Right lobe of liver (tissue), 6 donors: ENCODE data around the gene LIPA. TPM values are rescaled to one million over a fixed set of nuclear protein-coding genes. Genes with fewer than 3 reads are reported as not detected.

Experiments
- ATAC-seq, 4 donors: fragments of 200-7000 bp; cut with Tn5 transposase; one replicate each; pipeline ENCODE4 v1.9.1; 2020; ENCODE audit warnings: mild to moderate bottlenecking in 4 of 4, moderate library complexity in 4 of 4
- DNase-seq, 3 donors: peaks; one replicate each; pipeline ENCODE4 v3.0.0-alpha.2; 2020
- H3K27ac ChIP-seq, 3 donors: fragments of 200-600 bp; one replicate each; pipeline ENCODE4 v1.8.0; 2022
- H3K27me3 ChIP-seq, 2 donors: fragments of 200-600 bp; one replicate each; pipeline ENCODE4 v1.8.0; 2022
- H3K36me3 ChIP-seq, 4 donors: fragments of 200-600 bp; sonication (generic) in 1 of 4; one replicate each; pipeline versions ENCODE4 v1.5.1 to v1.8.0; 2017 to 2022; ENCODE audit warnings: control low read depth in 1 of 4
- H3K4me1 ChIP-seq, 4 donors: fragments of 200-600 bp; sonication (generic) in 1 of 4; one replicate each; pipeline versions ENCODE4 v1.5.1 to v1.8.0; 2017 to 2022; ENCODE audit warnings: control low read depth in 1 of 4
- H3K4me3 ChIP-seq, 3 donors: fragments of 200-600 bp; one replicate each; pipeline ENCODE4 v1.8.0; 2022
- H3K9me3 ChIP-seq, 4 donors: fragments of 200-600 bp; sonication (generic) in 1 of 4; one replicate each; pipeline versions ENCODE4 v1.5.1 to v1.8.0; 2017 to 2022; ENCODE audit warnings: control low read depth in 1 of 4
- POLR2A ChIP-seq: fragments of 450-650 bp; IDR thresholded peaks from one replicate; pipeline ENCODE4 v1.6.1; 2017; ENCODE audit warnings: antibody characterized with exemption, mild to moderate bottlenecking
- WGBS: methylation state at CpG from one replicate; pipeline ENCODE4 v1.1.6; 2018; ENCODE audit warnings: low coverage, low lambda C conversion rate; ENCODE audit not compliant: insufficient coverage; ENCODE audit errors: missing lambda C conversion rate; 5-methylcytosine and 5-hydroxymethylcytosine counted together
- intact Hi-C, 2 donors: fragments of 100-400 bp; cut with DNase I; formaldehyde crosslinking; loops; one replicate each; pipeline versions ENCODE4 v1.11.2 to v1.14.1; 2022
- total RNA-seq, 6 experiments: library from RNA; depleted of rRNA in 2 of 6; stranded (reverse); fragments of >200 nt in 2 of 6; fragmentation: NEBNext Ultra II Directional in 3 of 6; extraction: Animal tissue kit (Norgen Biotek cat#: 25700) in 3 of 6; gene quantifications; one replicate each; pipeline versions ENCODE4 v1.1.0 to v1.2.4, GENCODE V29; 2016 to 2023
- TF ChIP-seq, protein P1 (sequence below), 4 donors: fragments of 200-600 bp in 3 of 4; fragments of 450-650 bp in 1 of 4; IDR thresholded peaks; one replicate each; pipeline versions ENCODE4 v1.5.1 to v1.8.0; 2016 to 2022; ENCODE audit warnings: antibody characterized with exemption in 4 of 4, mild to moderate bottlenecking in 2 of 4
- donor health status: DM: no; HTN: yes; CAD: no.
- donor health status: DM: no; HTN: no; CAD: no.
- donor health status: DM: no; HTN: no; CAD: no.
- donor health status: DM: no; HTN: yes; CAD: no.
- donor health status: DM: no; HTN: yes; CAD: no.

Gene LIPA
- total RNA-seq, 6 experiments from 2014 or later: 52.4 to 179 (median 58.4) TPM

DNA sequence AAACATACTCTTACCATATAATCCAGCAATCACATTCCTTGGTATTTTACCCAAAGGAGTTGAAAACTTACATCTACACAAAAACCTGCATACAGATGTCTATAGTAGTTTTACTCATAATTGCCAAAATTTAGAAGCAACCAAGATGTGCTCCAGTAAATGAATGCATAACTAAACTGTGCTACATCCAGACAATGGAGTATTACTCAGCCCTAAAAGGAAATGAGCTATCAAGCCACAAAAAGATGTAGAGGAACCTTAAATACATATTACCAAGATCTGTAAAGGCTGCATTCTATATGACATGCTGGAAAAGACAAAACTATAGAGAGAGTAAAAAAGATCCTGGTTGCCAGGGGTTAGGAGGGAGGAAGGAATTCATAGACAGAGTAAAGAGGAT lies 22.6 kb downstream of the LIPA start:
- Histone ChIP-seq H3K9me3 (no peaks in the 10 kb centered on the region), H3K36me3 (peaks cover 0 to 11% (median 3%) of the 10 kb centered on the region in 4 donors), H3K27me3 (no peaks in the 10 kb centered on the region), H3K4me1 (no peaks in the 10 kb centered on the region), H3K27ac (no peak overlapping the region), H3K4me3 (no peak overlapping the region)
- TF ChIP-seq POLR2A: no peak
- TF ChIP-seq, protein P1, sequence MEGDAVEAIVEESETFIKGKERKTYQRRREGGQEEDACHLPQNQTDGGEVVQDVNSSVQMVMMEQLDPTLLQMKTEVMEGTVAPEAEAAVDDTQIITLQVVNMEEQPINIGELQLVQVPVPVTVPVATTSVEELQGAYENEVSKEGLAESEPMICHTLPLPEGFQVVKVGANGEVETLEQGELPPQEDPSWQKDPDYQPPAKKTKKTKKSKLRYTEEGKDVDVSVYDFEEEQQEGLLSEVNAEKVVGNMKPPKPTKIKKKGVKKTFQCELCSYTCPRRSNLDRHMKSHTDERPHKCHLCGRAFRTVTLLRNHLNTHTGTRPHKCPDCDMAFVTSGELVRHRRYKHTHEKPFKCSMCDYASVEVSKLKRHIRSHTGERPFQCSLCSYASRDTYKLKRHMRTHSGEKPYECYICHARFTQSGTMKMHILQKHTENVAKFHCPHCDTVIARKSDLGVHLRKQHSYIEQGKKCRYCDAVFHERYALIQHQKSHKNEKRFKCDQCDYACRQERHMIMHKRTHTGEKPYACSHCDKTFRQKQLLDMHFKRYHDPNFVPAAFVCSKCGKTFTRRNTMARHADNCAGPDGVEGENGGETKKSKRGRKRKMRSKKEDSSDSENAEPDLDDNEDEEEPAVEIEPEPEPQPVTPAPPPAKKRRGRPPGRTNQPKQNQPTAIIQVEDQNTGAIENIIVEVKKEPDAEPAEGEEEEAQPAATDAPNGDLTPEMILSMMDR (IDR thresholded peaks at IDR 0.05): no peak
- intact Hi-C loops: no loop called here
- no peak for DNase-seq
- no peak for ATAC-seq

DNA sequence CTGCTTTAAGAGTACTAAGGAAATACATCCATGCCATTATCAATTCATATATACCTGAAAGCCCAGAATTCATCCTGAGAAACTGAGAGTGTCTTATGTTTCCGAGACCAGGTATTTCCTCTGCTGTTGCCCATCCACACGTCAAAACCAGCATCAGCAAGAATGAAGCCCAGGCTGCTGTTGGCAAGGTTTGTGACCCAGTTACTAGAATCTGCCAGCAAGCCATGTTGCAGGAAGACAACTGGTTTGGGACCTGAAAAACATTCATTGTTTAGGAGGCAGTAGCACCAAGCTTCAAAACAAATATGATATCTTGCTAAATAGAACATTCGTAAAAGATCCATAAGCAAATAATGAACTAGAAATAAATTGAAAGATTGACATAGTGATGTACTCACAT lies 23.4 kb downstream of the LIPA start:
- Histone ChIP-seq H3K27ac (no peak overlapping the region), H3K9me3 (no peaks in the 10 kb centered on the region), H3K27me3 (no peaks in the 10 kb centered on the region), H3K36me3 (peaks cover 0 to 11% (median 4%) of the 10 kb centered on the region in 4 donors), H3K4me1 (no peaks in the 10 kb centered on the region), H3K4me3 (no peak overlapping the region)
- 93% methylated on average over 3 of the region's 3 CpGs for WGBS
- TF ChIP-seq, protein P1 (IDR thresholded peaks at IDR 0.05): no peak
- no peak for TF ChIP-seq POLR2A
- DNase-seq (no peak), ATAC-seq (no peak)
- intact Hi-C loops: no loop called here

DNA sequence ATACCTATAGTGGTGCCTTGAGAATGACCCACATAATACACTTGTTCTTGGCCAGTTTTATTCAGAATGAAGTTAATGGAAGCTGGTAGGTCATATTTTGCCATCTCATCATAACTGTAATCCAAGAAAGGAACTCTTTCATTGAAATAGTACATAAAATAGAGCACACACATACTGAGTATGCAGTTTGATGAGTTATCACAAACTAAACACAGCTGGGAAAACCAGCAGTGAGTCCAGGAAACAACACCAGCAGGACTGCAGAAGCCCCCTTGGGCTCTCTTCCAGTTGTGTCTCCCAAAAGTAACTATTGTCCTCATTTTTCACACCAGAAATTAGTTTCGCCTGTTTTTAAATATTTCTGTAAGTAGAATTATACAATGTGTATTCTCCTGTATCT lies 24.7 kb downstream of the LIPA start:
- WGBS: 92% methylated on average over 1 of the region's 1 CpG
- TF ChIP-seq, protein P1 (IDR thresholded peaks at IDR 0.05): no peak
- TF ChIP-seq POLR2A: no peak

DNA sequence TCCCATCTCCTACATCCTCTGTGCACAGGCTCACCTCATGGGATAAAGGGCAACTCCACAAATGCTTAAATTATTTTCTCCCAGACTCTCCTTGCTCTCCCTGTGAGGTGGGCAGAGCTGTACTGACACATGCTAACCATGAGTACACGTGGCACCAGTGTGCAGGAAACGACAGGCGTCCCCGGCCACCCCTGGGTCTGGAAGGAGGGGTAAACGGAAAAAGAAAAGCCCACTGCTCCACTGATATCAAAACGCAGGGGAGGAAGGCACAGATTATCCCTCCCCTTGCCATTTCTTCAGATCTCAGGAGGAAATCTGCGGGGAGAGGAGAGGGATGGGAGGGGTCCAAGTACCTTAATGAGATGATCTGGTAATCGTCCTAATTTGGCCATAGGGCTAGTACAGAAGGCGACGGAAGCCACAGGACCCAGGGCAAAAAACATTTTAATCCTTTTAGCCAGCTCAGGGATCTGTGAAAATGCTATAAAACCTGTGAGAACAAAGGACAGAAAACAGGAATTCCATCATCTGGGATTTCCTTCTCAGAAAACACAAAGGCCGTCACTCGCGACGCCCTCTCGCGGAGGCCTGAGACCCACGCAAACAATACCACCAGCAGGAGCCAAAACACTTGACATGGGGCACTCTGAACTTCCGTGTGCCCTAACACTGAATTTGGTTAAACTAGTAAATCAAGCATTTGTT lies 26.7 kb downstream of the LIPA start:
- ATAC-seq (peak; percentile 53 to 69 (median 62)), DNase-seq (no peak)
- Histone ChIP-seq H3K27me3 (no peaks in the 10 kb centered on the region), H3K27ac (peak overlapping the region in 2 of 3 donors; percentile 1 to 61), H3K36me3 (peaks cover 0 to 5% (median 2%) of the 10 kb centered on the region in 4 donors), H3K4me1 (peaks cover 0 to 17% (median 5%) of the 10 kb centered on the region in 4 donors), H3K9me3 (no peaks in the 10 kb centered on the region), H3K4me3 (no peak overlapping the region)
- intact Hi-C loops: no loop called here
- TF ChIP-seq, protein P1 (IDR thresholded peaks at IDR 0.05): peak in 2 of 4 donors; percentile 21
- no peak for TF ChIP-seq POLR2A
- WGBS: 48% methylated on average over 12 of the region's 18 CpGs

More for the DNA sequence above, 24.7 kb downstream of the LIPA start:
- peaks cover 0 to 11% (median 4%) of the 10 kb centered on the region in 4 donors for H3K36me3 ChIP-seq
- ATAC-seq: no peak
- H3K4me3 ChIP-seq: no peak overlapping the region
- no peaks in the 10 kb centered on the region for H3K9me3 ChIP-seq
- intact Hi-C loops: no loop called here
- H3K27ac ChIP-seq: no peak overlapping the region
- H3K27me3 ChIP-seq: no peaks in the 10 kb centered on the region
- H3K4me1 ChIP-seq: no peaks in the 10 kb centered on the region
- DNase-seq: no peak
